Calu3 (cell line): ENCODE results near the gene TMEM269. TPM values are rescaled to one million over a fixed set of nuclear protein-coding genes. Genes with fewer than 3 reads are reported as not detected.

Experiments used
- BruUV-seq: library from RNA; stranded (reverse); fragments of 400-500 nt; replicated peaks from 2 replicates; lab custom pipeline; 2021; lab: Mats Ljungman, UMichigan
- CTCF ChIA-PET: fragments of 300-600 bp; sonication (Branson Sonifier 250); formaldehyde crosslinking; loops from one replicate; lab custom pipeline; 2022; ENCODE audit warnings: antibody characterized with exemption; lab: Charles Lee
- DNase-seq: peaks from one replicate; pipeline ENCODE4 v3.0.0; 2022
- H3K27ac Mint-ChIP-seq: one replicate; pipeline ENCODE4 v1.8.0; 2022; ENCODE audit warnings: mixed read lengths; ENCODE audit not compliant: unreplicated experiment
- H3K27me3 Mint-ChIP-seq: one replicate; pipeline ENCODE4 v1.8.0; 2022; ENCODE audit warnings: mixed read lengths; ENCODE audit not compliant: unreplicated experiment
- H3K36me3 Mint-ChIP-seq: one replicate; pipeline ENCODE4 v1.8.0; 2022; ENCODE audit warnings: mild to moderate bottlenecking, moderate library complexity, mixed read lengths; ENCODE audit not compliant: insufficient read depth, unreplicated experiment
- H3K4me1 Mint-ChIP-seq: one replicate; pipeline ENCODE4 v1.8.0; 2022; ENCODE audit warnings: mild to moderate bottlenecking, low read depth, mixed read lengths; ENCODE audit not compliant: unreplicated experiment
- H3K4me3 Mint-ChIP-seq: one replicate; pipeline ENCODE4 v1.8.0; 2022; ENCODE audit warnings: mild to moderate bottlenecking, low read depth, moderate library complexity, mixed read lengths; ENCODE audit not compliant: unreplicated experiment
- H3K9me3 Mint-ChIP-seq: one replicate; pipeline ENCODE4 v1.8.0; 2022; ENCODE audit warnings: low read depth, mixed read lengths; ENCODE audit not compliant: unreplicated experiment
- intact Hi-C: fragments of 100-400 bp; cut with micrococcal nuclease; formaldehyde crosslinking; loops from one replicate; pipeline ENCODE4 v1.10.0; 2022; ENCODE audit not compliant: unreplicated experiment
- total RNA-seq: library from RNA; stranded (reverse); gene quantifications from 2 replicates; pipeline ENCODE4 v1.2.3, GENCODE V29; 2022
- TF ChIP-seq, protein P1 (sequence below): fragments of 200-600 bp; IDR thresholded peaks from one replicate; pipeline ENCODE4 v1.8.0; 2022; ENCODE audit warnings: antibody characterized with exemption; ENCODE audit not compliant: unreplicated experiment

Gene TMEM269
- total RNA-seq, 1 experiment from 2014 or later = 0.94 TPM

- H3K27me3 Mint-ChIP-seq = no peaks in the 10 kb centered on the region
- H3K36me3 Mint-ChIP-seq = peaks cover 23% of the 10 kb centered on the region
- no peaks in the 10 kb centered on the region for H3K4me1 Mint-ChIP-seq
- no peaks in the 10 kb centered on the region for H3K9me3 Mint-ChIP-seq
- DNase-seq = no peak
- TF ChIP-seq, protein P1, sequence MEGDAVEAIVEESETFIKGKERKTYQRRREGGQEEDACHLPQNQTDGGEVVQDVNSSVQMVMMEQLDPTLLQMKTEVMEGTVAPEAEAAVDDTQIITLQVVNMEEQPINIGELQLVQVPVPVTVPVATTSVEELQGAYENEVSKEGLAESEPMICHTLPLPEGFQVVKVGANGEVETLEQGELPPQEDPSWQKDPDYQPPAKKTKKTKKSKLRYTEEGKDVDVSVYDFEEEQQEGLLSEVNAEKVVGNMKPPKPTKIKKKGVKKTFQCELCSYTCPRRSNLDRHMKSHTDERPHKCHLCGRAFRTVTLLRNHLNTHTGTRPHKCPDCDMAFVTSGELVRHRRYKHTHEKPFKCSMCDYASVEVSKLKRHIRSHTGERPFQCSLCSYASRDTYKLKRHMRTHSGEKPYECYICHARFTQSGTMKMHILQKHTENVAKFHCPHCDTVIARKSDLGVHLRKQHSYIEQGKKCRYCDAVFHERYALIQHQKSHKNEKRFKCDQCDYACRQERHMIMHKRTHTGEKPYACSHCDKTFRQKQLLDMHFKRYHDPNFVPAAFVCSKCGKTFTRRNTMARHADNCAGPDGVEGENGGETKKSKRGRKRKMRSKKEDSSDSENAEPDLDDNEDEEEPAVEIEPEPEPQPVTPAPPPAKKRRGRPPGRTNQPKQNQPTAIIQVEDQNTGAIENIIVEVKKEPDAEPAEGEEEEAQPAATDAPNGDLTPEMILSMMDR = no peak
- H3K27ac Mint-ChIP-seq = no peak overlapping the region
- intact Hi-C loops = loop anchor here (5.0 kb wide), 1 partner anchor 133 kb away; no protein-coding TSS in a partner anchor
- no TSS peak for BruUV-seq
- CTCF ChIA-PET = no interaction called here
- H3K4me3 Mint-ChIP-seq = no peak overlapping the region
Observed at GRCh38 chr1:42779725-42780124, 5.1 kb upstream of the TMEM269 start.

GRCh38 chr1:42780176-42780575 lies 4.6 kb upstream of the TMEM269 start:
- H3K4me1 Mint-ChIP-seq = no peaks in the 10 kb centered on the region
- no peak for DNase-seq
- no TSS peak for BruUV-seq
- H3K36me3 Mint-ChIP-seq = peaks cover 22% of the 10 kb centered on the region
- TF ChIP-seq, protein P1 = no peak
- H3K4me3 Mint-ChIP-seq = no peak overlapping the region
- no peaks in the 10 kb centered on the region for H3K27me3 Mint-ChIP-seq
- H3K9me3 Mint-ChIP-seq = no peaks in the 10 kb centered on the region
- H3K27ac Mint-ChIP-seq = no peak overlapping the region
- CTCF ChIA-PET = interaction anchor here (0.8 kb wide), 1 partner anchor 12 kb away, joined by 4 read pairs; no protein-coding TSS in a partner anchor
- intact Hi-C loops = no loop called here

- Mint-ChIP-seq H3K27me3 (no peaks in the 10 kb centered on the region), H3K4me1 (no peaks in the 10 kb centered on the region), H3K4me3 (no peak overlapping the region), H3K9me3 (no peaks in the 10 kb centered on the region), H3K27ac (no peak overlapping the region), H3K36me3 (peaks cover 14% of the 10 kb centered on the region)
- intact Hi-C loops = no loop called here
- DNase-seq = no peak
- TF ChIP-seq, protein P1 = no peak
- CTCF ChIA-PET = interaction anchor here (1.1 kb wide), 1 partner anchor 47 kb away, joined by 3 read pairs; no protein-coding TSS in a partner anchor
- no TSS peak for BruUV-seq
Observed at GRCh38 chr1:42783092-42783491, 1.7 kb upstream of the TMEM269 start.

- Mint-ChIP-seq H3K4me3 (no peak overlapping the region), H3K27ac (no peak overlapping the region)
- intact Hi-C loops = no loop called here
Observed at GRCh38 chr1:42784547-42784945, 245 bp upstream of the TMEM269 start.

More at GRCh38 chr1:42784547-42784945, 245 bp upstream of the TMEM269 start:
- no peaks in the 10 kb centered on the region for H3K27me3 Mint-ChIP-seq
- H3K36me3 Mint-ChIP-seq = peaks cover 14% of the 10 kb centered on the region
- CTCF ChIA-PET = interaction anchor here (0.5 kb wide), 1 partner anchor 19 kb away, joined by 7 read pairs; no protein-coding TSS in a partner anchor
- TF ChIP-seq, protein P1 = no peak
- H3K9me3 Mint-ChIP-seq = no peaks in the 10 kb centered on the region
- BruUV-seq = no TSS peak
- no peak for DNase-seq
- no peaks in the 10 kb centered on the region for H3K4me1 Mint-ChIP-seq
